Coronary artery (tissue), 2 donors: ENCODE data around the gene HOXD3.

Experiments
- DNase-seq: peaks from one replicate; pipeline ENCODE4 v3.0.0-alpha.2; 2017; ENCODE audit warnings: low spot score
- H3K27ac ChIP-seq, 2 donors: fragments of 200-600 bp; sonication (generic); one replicate each; pipeline ENCODE4 v1.5.1; 2016 to 2019
- H3K4me3 ChIP-seq: fragments of 200-600 bp; sonication (generic); 2 replicates; pipeline ENCODE4 v1.5.1; 2016; ENCODE audit warnings: mild to moderate bottlenecking, moderate library complexity
- TF ChIP-seq, protein P1 (sequence below): fragments of 200-600 bp; sonication (generic); IDR thresholded peaks from one replicate; pipeline ENCODE4 v1.5.1; 2019; ENCODE audit warnings: antibody characterized with exemption

Gene HOXD3

GRCh38 chr2:176137252-176137580, 19.9 kb upstream of the HOXD3 start:
- TF ChIP-seq, protein P1, sequence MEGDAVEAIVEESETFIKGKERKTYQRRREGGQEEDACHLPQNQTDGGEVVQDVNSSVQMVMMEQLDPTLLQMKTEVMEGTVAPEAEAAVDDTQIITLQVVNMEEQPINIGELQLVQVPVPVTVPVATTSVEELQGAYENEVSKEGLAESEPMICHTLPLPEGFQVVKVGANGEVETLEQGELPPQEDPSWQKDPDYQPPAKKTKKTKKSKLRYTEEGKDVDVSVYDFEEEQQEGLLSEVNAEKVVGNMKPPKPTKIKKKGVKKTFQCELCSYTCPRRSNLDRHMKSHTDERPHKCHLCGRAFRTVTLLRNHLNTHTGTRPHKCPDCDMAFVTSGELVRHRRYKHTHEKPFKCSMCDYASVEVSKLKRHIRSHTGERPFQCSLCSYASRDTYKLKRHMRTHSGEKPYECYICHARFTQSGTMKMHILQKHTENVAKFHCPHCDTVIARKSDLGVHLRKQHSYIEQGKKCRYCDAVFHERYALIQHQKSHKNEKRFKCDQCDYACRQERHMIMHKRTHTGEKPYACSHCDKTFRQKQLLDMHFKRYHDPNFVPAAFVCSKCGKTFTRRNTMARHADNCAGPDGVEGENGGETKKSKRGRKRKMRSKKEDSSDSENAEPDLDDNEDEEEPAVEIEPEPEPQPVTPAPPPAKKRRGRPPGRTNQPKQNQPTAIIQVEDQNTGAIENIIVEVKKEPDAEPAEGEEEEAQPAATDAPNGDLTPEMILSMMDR = no peak
- DNase-seq = no peak
- H3K4me3 ChIP-seq = peak overlapping the region; percentile 76
- H3K27ac ChIP-seq = peak overlapping the region in 1 of 2 donors; percentile 77

- Histone ChIP-seq H3K4me3 (no peak overlapping the region), H3K27ac (no peak overlapping the region)
- TF ChIP-seq, protein P1 = no peak
- no peak for DNase-seq
These were observed 19.2 kb upstream of the HOXD3 start for GRCh38 chr2:176137906-176138305.

DNA sequence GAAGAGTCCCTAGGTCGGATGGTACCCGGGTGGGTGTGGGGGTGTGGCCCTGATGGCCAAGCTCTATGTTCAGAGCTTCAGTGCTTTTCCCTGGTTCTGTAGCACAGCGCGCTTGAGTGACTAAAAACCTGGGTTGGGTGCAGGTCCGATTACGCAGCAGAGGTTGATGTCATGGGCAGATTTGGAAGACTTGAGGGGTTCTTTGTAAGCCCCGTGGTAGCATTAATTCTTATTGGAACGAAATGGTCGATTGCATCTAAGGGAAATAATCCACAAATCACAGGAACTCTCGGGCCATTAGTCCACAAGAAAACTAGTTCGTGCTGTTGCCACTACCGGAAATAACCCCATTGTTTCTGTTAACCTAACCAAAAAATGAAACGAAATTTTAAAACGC, 18.6 kb upstream of the HOXD3 start:
- TF ChIP-seq, protein P1 = no peak
- DNase-seq = no peak
- peak overlapping the region; percentile 71 for H3K4me3 ChIP-seq
- peak overlapping the region in 1 of 2 donors; percentile 27 for H3K27ac ChIP-seq

DNA sequence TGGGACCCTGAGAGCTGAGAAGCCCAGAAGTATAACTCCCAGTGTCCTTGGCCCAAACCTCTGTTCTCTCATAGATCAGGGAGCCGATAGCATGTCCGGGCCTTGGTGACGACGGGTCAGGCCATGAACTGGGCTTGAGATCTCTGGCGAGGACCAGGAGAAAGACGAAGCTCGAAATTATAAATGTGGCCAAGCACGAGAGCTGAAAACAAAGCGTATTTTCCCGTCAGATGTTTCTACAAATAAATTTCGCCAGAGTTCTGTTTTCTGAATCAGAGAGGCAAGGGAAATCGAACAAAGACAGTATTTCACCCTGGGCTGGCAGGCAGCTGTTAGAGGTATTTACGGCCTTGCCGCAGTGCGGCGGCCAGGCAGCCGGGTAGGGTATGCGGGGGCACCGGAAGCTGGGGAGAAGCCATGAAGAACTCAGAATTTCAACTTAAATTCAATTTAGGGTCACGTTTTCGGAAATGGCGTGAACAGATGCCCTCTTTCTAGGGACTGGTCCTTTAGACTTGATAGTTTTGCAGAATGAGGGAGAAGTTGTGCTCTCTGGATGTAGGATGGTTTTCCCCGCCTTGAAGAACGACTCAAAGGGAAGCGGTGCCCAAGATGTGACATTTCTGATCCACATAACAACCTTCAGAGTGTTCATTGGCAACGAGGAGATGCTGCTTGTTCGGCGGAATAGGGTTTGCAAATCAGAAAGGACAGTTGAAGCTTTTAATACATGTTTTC, 18.0 kb upstream of the HOXD3 start:
- TF ChIP-seq, protein P1 = no peak
- Histone ChIP-seq H3K4me3 (peak overlapping the region; percentile 71), H3K27ac (peak overlapping the region in 1 of 2 donors; percentile 27)
- no peak for DNase-seq

DNA sequence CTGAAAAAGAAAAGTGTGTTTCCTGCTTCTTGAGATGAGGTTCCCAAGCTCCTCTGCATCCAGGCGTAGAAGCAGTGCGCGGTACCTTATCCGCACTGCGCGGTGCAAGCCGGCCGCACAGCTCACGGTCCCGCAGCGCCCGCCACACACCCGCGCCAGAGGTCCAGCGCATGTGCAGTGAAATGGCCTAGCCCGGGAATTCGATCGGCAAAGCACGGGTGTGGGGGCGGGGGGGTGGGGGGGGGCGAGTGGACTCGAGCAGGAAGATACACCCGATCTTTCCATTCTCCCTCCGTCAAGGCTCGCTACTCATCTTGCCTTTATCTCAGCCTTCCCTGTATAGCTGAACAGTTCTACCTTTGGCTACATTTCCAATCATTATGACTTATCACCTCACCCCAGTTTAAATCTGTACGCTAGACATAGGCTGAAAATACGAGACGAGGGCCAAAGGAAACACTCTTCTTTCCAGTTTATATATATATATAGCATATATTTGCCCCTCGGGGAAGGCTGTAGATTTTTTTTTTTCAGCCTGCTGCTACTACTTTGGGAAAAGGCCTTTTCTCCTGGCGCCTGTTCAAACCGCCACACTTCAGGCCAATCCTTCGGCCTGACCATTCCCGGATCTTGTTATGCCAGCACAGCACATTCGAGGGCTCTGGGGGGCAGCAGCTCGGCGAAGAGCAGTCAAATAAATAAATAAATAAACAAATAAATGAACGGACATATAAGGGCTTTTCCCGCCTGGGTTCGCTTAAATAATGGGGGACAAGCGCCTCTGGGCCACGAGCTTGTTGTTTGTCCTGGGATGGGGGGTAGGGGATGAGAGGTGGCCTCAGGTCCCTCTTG, 17.2 kb upstream of the HOXD3 start:
- peak overlapping the region in 1 of 2 donors; percentile 48 for H3K27ac ChIP-seq

GRCh38 chr2:176140513-176141317, 16.4 kb upstream of the HOXD3 start:
- DNase-seq = no peak
- H3K27ac ChIP-seq = peak overlapping the region in 1 of 2 donors; percentile 48
- TF ChIP-seq, protein P1 = peak; percentile 92
- peak overlapping the region; percentile 71 for H3K4me3 ChIP-seq

More for the DNA sequence above, 17.2 kb upstream of the HOXD3 start:
- TF ChIP-seq, protein P1 = no peak
- DNase-seq = no peak
- peak overlapping the region; percentile 71 for H3K4me3 ChIP-seq
